Measurements from ENCODE around the gene ATP5PD.

The ATP5PD gene

GRCh38 chr17:75039238-75039637 lies 7.5 kb downstream of the ATP5PD start:
- ChIA-PET CTCF (interaction anchor here (1.9 kb wide), 1 partner anchor 67 kb away, joined by 5 read pairs; no protein-coding TSS in a partner anchor), POLR2A (interaction anchor here (1.5 kb wide), 1 partner anchor 115 kb away, joined by 5 read pairs; the partner anchor contains the start of gene JPT1)
- TF ChIP-seq ZNF433 (tag by site-specific recombination; IDR thresholded peaks at IDR 0.05; ENCODE audit: low read depth) (no peak), PRDM1 (tag by site-specific recombination; IDR thresholded peaks at IDR 0.05) (no peak), ZNF214 (tag by site-specific recombination; IDR thresholded peaks at IDR 0.05; ENCODE audit: borderline replicate concordance) (no peak), YY1 (tag by site-specific recombination; IDR thresholded peaks at IDR 0.05) (no peak), ZNF157 (tag by site-specific recombination; IDR thresholded peaks at IDR 0.05) (no peak), ZNF707 (tag by site-specific recombination; IDR thresholded peaks at IDR 0.05) (no peak), ZSCAN16 (tag by site-specific recombination; IDR thresholded peaks at IDR 0.05) (no peak), ZFP41 (tag by site-specific recombination; IDR thresholded peaks at IDR 0.05; ENCODE audit: borderline replicate concordance) (no peak), ZNF776 (tag by site-specific recombination; IDR thresholded peaks at IDR 0.05; ENCODE audit: borderline replicate concordance) (no peak), ZNF404 (tag by site-specific recombination; IDR thresholded peaks at IDR 0.05) (no peak), ZNF513 (tag by site-specific recombination; IDR thresholded peaks at IDR 0.05) (no peak), SALL2 (tag by site-specific recombination; IDR thresholded peaks at IDR 0.05; ENCODE audit: borderline replicate concordance) (no peak)
- TF ChIP-seq, protein P1, sequence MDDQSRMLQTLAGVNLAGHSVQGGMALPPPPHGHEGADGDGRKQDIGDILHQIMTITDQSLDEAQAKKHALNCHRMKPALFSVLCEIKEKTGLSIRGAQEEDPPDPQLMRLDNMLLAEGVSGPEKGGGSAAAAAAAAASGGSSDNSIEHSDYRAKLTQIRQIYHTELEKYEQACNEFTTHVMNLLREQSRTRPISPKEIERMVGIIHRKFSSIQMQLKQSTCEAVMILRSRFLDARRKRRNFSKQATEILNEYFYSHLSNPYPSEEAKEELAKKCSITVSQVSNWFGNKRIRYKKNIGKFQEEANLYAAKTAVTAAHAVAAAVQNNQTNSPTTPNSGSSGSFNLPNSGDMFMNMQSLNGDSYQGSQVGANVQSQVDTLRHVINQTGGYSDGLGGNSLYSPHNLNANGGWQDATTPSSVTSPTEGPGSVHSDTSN (CRISPR knock-in tag; IDR thresholded peaks at IDR 0.05) = no peak
- H3K36me3 ChIP-seq (ENCODE audit: control insufficient read depth in 2 of 2, insufficient read depth in 1 of 2, low read length in 2 of 2) = peaks cover 16 to 42% of the 10 kb centered on the region in 2 experiments
- peaks cover 17% of the 10 kb centered on the region for H3K4me1 ChIP-seq (ENCODE audit: control insufficient read depth, insufficient read depth, low read length)
- H3K9me3 ChIP-seq (ENCODE audit: control insufficient read depth, insufficient read depth, low read depth, low read length) = no peaks in the 10 kb centered on the region
- H3K4me3 ChIP-seq (ENCODE audit: low read depth, low read length) = no peak overlapping the region
- H3K27ac ChIP-seq (ENCODE audit: extremely low read depth, low read depth, low read length) = no peak overlapping the region

DNA sequence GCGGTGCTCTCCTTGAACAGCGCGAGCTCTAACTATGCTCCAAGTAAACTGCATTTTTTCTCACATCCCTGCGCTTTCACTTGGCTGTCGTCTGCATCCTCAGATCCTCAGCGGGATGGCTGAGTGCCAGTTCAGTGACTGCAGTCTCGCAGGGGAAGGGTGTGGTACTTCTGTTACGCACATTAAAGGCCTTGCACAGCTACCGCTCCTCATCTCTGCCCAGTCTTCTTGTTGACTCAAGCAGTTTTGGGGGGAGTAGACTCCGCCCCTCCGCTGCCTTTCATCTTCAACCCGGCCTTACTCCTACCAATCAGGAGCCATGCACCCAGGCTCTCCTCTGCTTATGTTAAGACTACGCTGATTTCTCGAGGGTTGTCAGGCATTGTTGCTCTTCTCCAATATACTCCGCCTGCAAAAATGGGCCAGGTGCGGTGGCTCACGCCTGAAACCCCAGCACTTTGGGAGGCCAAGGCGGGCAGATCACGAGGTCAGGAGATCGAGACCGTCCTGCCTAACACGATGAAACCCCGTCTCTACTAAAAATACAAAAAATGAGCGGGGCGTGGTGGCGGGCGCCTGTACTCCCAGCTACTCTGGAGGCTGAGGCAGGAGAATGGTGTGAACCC lies 10.0 kb downstream of the ATP5PD start:
- Histone ChIP-seq H3K36me3 (ENCODE audit: control insufficient read depth in 2 of 2, insufficient read depth in 1 of 2, low read length in 2 of 2) (peaks cover 16 to 35% of the 10 kb centered on the region in 2 experiments), H3K9me3 (ENCODE audit: control insufficient read depth, insufficient read depth, low read depth, low read length) (no peaks in the 10 kb centered on the region), H3K4me3 (ENCODE audit: low read depth, low read length) (no peak overlapping the region), H3K4me1 (ENCODE audit: control insufficient read depth, insufficient read depth, low read length) (peaks cover 19% of the 10 kb centered on the region), H3K27ac (ENCODE audit: extremely low read depth, low read depth, low read length) (peak overlapping the region; percentile 92)
- CTCF ChIA-PET = interaction anchor here (0.7 to 3.3 kb wide), 4 partner anchors 49 to 78 kb away, joined by 3 to 14 read pairs (median 6); no protein-coding TSS in a partner anchor
- POLR2A ChIA-PET = interaction anchor here (1.1 to 3.6 kb wide), 4 partner anchors 10 to 164 kb away, joined by 3 to 46 read pairs (median 14); partner anchors contain the start of genes ATP5PD, CDR2L, FDXR and MRPL58
- no peak for TF ChIP-seq ZNF426 (tag by site-specific recombination; IDR thresholded peaks at IDR 0.05)
- TF ChIP-seq ZNF366 (tag by site-specific recombination; conservative IDR thresholded peaks at IDR 0.05) = peak; percentile 89
- peak; percentile 91 for TF ChIP-seq KLF10 (tag by site-specific recombination; IDR thresholded peaks at IDR 0.05)
- TF ChIP-seq, protein P2, sequence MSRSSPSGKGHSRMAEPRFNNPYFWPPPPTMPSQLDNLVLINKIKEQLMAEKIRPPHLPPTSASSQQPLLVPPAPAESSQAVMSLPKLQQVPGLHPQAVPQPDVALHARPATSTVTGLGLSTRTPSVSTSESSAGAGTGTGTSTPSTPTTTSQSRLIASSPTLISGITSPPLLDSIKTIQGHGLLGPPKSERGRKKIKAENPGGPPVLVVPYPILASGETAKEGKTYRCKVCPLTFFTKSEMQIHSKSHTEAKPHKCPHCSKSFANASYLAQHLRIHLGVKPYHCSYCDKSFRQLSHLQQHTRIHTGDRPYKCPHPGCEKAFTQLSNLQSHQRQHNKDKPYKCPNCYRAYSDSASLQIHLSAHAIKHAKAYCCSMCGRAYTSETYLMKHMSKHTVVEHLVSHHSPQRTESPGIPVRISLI (tag by site-specific recombination; IDR thresholded peaks at IDR 0.05) = no peak
- no peak for TF ChIP-seq ZNF776 (tag by site-specific recombination; IDR thresholded peaks at IDR 0.05; ENCODE audit: borderline replicate concordance)
- no peak for TF ChIP-seq ZNF155 (tag by site-specific recombination; IDR thresholded peaks at IDR 0.05)
- peak; percentile 73 for TF ChIP-seq SP3 (tag by site-specific recombination; IDR thresholded peaks at IDR 0.05)
- no peak for TF ChIP-seq ZNF169 (tag by site-specific recombination; IDR thresholded peaks at IDR 0.05)
- TF ChIP-seq, protein P3, sequence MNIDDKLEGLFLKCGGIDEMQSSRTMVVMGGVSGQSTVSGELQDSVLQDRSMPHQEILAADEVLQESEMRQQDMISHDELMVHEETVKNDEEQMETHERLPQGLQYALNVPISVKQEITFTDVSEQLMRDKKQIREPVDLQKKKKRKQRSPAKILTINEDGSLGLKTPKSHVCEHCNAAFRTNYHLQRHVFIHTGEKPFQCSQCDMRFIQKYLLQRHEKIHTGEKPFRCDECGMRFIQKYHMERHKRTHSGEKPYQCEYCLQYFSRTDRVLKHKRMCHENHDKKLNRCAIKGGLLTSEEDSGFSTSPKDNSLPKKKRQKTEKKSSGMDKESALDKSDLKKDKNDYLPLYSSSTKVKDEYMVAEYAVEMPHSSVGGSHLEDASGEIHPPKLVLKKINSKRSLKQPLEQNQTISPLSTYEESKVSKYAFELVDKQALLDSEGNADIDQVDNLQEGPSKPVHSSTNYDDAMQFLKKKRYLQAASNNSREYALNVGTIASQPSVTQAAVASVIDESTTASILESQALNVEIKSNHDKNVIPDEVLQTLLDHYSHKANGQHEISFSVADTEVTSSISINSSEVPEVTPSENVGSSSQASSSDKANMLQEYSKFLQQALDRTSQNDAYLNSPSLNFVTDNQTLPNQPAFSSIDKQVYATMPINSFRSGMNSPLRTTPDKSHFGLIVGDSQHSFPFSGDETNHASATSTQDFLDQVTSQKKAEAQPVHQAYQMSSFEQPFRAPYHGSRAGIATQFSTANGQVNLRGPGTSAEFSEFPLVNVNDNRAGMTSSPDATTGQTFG (tag by site-specific recombination; IDR thresholded peaks at IDR 0.05; ENCODE audit: borderline replicate concordance) = no peak
- no peak for TF ChIP-seq ZSCAN16 (tag by site-specific recombination; IDR thresholded peaks at IDR 0.05)
- peak; percentile 26; the same call in 1 of the 2 replicates for TF ChIP-seq ZBTB11 (tag by site-specific recombination; conservative IDR thresholded peaks at IDR 0.05; ENCODE audit: low read depth)
- no peak for TF ChIP-seq ZNF302 (tag by site-specific recombination; IDR thresholded peaks at IDR 0.05; ENCODE audit: low read depth)
- TF ChIP-seq OVOL3 (tag by site-specific recombination; IDR thresholded peaks at IDR 0.05) = no peak
- TF ChIP-seq ZFHX2 (tag by site-specific recombination; conservative IDR thresholded peaks at IDR 0.05) = no peak
